Measurements from ENCODE around the gene RRP8. TPM values are rescaled to one million over a fixed set of nuclear protein-coding genes. Genes with fewer than 3 reads are reported as not detected.

Gene RRP8
- total and polyA plus RNA-seq, 10 of the 15 experiments (the other 5 are each of a cell fraction or from before 2014, with no cell fraction given), result 4.7 to 51.2 (median 23.9) TPM

DNA sequence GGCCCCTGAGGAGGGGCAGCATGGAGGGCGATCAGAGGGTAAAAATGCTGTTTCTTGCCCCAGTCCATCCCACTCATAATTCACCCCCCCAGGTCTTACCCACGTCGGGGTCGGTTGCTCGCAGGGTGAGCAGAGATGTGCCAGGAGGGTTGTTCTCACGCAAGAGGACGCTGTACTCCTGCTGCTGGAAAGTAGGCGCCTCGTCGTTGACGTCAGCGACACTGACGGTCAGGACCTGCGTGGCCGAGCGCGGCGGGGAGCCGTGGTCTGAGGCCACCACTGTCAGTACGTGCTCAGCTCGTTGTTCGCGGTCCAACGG is 26.1 kb upstream of the RRP8 start:
- CTCF ChIA-PET, result interaction anchor here (2.3 kb wide), 1 partner anchor 12 kb away, joined by 6 read pairs; no protein-coding TSS in a partner anchor
- SMC1A ChIA-PET (ENCODE audit: uncharacterized antibody, unreplicated experiment), result interaction anchor here (0.7 kb wide), 1 partner anchor 10 kb away, joined by 3 read pairs; the partner anchor contains the start of gene TPP1

DNA sequence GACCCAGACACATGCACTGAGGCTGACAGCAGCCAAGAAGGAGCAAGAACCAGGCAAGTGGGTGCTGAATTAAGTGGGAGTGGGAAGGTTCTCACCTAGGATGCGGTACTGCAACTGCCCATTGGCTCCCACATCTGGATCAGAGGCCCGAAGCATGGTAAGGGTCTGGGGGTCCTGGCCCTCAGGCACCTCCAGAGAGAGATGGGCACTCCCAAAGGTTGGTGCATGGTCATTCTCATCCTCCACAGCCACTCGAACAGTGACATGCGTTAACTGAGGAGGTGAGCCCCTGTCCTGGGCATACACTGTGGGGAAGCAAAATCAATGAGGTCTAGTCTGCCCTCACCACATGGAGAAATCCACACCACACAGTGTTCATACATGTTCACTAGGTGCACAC is 25.1 kb upstream of the RRP8 start:
- SMC1A ChIA-PET (ENCODE audit: uncharacterized antibody, unreplicated experiment), result no interaction called here
- Histone ChIP-seq H3K9ac (ENCODE audit: control insufficient read depth, insufficient read depth, low read length) (no peak overlapping the region), H2AFZ (ENCODE audit: control insufficient read depth, low read depth, low read length) (no peak overlapping the region), H3K36me3 (ENCODE audit: control insufficient read depth in 2 of 2, insufficient read depth in 2 of 2, low read length in 1 of 2) (no peaks in the 10 kb centered on the region), H3K79me2 (ENCODE audit: control insufficient read depth, insufficient read depth, low read length) (no peaks in the 10 kb centered on the region), H3K9me3 (replicated peaks; ENCODE audit: control insufficient read depth, insufficient read depth, low read length) (no peaks in the 10 kb centered on the region), H3K27me3 (replicated peaks in 1 of 2; ENCODE audit: control insufficient read depth in 2 of 2, insufficient read depth in 2 of 2, low read length in 1 of 2) (no peaks in the 10 kb centered on the region), H4K20me1 (ENCODE audit: control insufficient read depth, insufficient read depth) (no peaks in the 10 kb centered on the region), H3K4me1 (ENCODE audit: control insufficient read depth, insufficient read depth, low read length) (peaks cover 9% of the 10 kb centered on the region), H3K27ac (ENCODE audit: control insufficient read depth, insufficient read depth) (no peak overlapping the region), H3K4me3 (no peak overlapping the region), H3K4me2 (ENCODE audit: control insufficient read depth, insufficient read depth) (no peak overlapping the region)
- no peak for DNase-seq (ENCODE audit: low read depth, low spot score)
- POLR2A ChIA-PET, result interaction anchor here (1.8 kb wide), 1 partner anchor 9 kb away, joined by 10 read pairs; the partner anchor contains the start of gene TPP1
- WGBS (ENCODE audit: insufficient coverage, insufficient replicate concordance, low lambda C conversion rate, missing lambda C conversion rate), result 68% methylated on average over 4 of the region's 4 CpGs
- RAD21 ChIA-PET (ENCODE audit: unreplicated experiment), result interaction anchor here (1.5 kb wide), 1 partner anchor 10 kb away, joined by 13 read pairs; the partner anchor contains the start of gene TPP1
- ATAC-seq, result no peak
- CTCF ChIA-PET, result interaction anchor here (1.3 to 2.3 kb wide), 2 partner anchors 10 to 11 kb away, joined by 4 to 6 read pairs; no protein-coding TSS in a partner anchor
- intact Hi-C loops (cut with micrococcal nuclease; ENCODE audit: unreplicated experiment), result no loop called here
- in situ Hi-C loops (cut with MboI), result no loop called here
- no peak for FAIRE-seq
- BruUV-seq (replicated peaks), result no TSS peak
- TF ChIP-seq, protein P1, sequence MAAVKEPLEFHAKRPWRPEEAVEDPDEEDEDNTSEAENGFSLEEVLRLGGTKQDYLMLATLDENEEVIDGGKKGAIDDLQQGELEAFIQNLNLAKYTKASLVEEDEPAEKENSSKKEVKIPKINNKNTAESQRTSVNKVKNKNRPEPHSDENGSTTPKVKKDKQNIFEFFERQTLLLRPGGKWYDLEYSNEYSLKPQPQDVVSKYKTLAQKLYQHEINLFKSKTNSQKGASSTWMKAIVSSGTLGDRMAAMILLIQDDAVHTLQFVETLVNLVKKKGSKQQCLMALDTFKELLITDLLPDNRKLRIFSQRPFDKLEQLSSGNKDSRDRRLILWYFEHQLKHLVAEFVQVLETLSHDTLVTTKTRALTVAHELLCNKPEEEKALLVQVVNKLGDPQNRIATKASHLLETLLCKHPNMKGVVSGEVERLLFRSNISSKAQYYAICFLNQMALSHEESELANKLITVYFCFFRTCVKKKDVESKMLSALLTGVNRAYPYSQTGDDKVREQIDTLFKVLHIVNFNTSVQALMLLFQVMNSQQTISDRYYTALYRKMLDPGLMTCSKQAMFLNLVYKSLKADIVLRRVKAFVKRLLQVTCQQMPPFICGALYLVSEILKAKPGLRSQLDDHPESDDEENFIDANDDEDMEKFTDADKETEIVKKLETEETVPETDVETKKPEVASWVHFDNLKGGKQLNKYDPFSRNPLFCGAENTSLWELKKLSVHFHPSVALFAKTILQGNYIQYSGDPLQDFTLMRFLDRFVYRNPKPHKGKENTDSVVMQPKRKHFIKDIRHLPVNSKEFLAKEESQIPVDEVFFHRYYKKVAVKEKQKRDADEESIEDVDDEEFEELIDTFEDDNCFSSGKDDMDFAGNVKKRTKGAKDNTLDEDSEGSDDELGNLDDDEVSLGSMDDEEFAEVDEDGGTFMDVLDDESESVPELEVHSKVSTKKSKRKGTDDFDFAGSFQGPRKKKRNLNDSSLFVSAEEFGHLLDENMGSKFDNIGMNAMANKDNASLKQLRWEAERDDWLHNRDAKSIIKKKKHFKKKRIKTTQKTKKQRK (IDR thresholded peaks at IDR 0.05; ENCODE audit: low read depth, low read length), result no peak
- TF ChIP-seq, protein P2, sequence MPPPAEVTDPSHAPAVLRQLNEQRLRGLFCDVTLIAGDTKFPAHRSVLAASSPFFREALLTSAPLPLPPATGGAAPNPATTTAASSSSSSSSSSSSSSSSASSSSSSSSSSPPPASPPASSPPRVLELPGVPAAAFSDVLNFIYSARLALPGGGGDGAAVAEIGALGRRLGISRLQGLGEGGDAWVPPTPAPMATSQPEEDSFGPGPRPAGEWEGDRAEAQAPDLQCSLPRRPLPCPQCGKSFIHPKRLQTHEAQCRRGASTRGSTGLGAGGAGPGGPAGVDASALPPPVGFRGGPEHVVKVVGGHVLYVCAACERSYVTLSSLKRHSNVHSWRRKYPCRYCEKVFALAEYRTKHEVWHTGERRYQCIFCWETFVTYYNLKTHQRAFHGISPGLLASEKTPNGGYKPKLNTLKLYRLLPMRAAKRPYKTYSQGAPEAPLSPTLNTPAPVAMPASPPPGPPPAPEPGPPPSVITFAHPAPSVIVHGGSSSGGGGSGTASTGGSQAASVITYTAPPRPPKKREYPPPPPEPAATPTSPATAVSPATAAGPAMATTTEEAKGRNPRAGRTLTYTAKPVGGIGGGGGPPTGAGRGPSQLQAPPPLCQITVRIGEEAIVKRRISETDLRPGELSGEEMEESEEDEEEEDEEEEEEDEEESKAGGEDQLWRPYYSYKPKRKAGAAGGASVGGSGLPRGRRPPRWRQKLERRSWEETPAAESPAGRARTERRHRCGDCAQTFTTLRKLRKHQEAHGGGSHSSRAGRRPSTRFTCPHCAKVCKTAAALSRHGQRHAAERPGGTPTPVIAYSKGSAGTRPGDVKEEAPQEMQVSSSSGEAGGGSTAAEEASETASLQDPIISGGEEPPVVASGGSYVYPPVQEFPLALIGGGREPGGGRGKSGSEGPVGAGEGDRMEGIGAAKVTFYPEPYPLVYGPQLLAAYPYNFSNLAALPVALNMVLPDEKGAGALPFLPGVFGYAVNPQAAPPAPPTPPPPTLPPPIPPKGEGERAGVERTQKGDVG (CRISPR knock-in tag; IDR thresholded peaks at IDR 0.05), result no peak
- TF ChIP-seq EZH2 (IDR thresholded peaks at IDR 0.05; ENCODE audit: borderline replicate concordance, control insufficient read depth, low read depth, low read length), result no peak
- no peak for TF ChIP-seq RAD51 (IDR thresholded peaks at IDR 0.05)
- TF ChIP-seq PML (IDR thresholded peaks at IDR 0.05; ENCODE audit: low read length), result no peak
- TF ChIP-seq SREBF2 (IDR thresholded peaks at IDR 0.05; ENCODE audit: low read length), result no peak
- TF ChIP-seq, protein P3, sequence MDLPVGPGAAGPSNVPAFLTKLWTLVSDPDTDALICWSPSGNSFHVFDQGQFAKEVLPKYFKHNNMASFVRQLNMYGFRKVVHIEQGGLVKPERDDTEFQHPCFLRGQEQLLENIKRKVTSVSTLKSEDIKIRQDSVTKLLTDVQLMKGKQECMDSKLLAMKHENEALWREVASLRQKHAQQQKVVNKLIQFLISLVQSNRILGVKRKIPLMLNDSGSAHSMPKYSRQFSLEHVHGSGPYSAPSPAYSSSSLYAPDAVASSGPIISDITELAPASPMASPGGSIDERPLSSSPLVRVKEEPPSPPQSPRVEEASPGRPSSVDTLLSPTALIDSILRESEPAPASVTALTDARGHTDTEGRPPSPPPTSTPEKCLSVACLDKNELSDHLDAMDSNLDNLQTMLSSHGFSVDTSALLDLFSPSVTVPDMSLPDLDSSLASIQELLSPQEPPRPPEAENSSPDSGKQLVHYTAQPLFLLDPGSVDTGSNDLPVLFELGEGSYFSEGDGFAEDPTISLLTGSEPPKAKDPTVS (IDR thresholded peaks at IDR 0.05; ENCODE audit: low read depth, low read length), result no peak

More for the DNA sequence above, 26.1 kb upstream of the RRP8 start:
- intact Hi-C loops (cut with micrococcal nuclease; ENCODE audit: unreplicated experiment) (no loop called here), in situ Hi-C loops (cut with MboI) (no loop called here)
- BruUV-seq (replicated peaks), result no TSS peak
- DNase-seq (ENCODE audit: low read depth, low spot score) (no peak), FAIRE-seq (no peak), ATAC-seq (no peak)
- Histone ChIP-seq H3K4me1 (ENCODE audit: control insufficient read depth, insufficient read depth, low read length) (peaks cover 9% of the 10 kb centered on the region), H3K27ac (ENCODE audit: control insufficient read depth, insufficient read depth) (no peak overlapping the region), H4K20me1 (ENCODE audit: control insufficient read depth, insufficient read depth) (no peaks in the 10 kb centered on the region), H3K9ac (ENCODE audit: control insufficient read depth, insufficient read depth, low read length) (no peak overlapping the region), H3K9me3 (replicated peaks; ENCODE audit: control insufficient read depth, insufficient read depth, low read length) (no peaks in the 10 kb centered on the region), H3K36me3 (ENCODE audit: control insufficient read depth in 2 of 2, insufficient read depth in 2 of 2, low read length in 1 of 2) (no peaks in the 10 kb centered on the region), H3K4me2 (ENCODE audit: control insufficient read depth, insufficient read depth) (no peak overlapping the region), H3K27me3 (replicated peaks in 1 of 2; ENCODE audit: control insufficient read depth in 2 of 2, insufficient read depth in 2 of 2, low read length in 1 of 2) (no peaks in the 10 kb centered on the region), H3K4me3 (no peak overlapping the region), H3K79me2 (ENCODE audit: control insufficient read depth, insufficient read depth, low read length) (no peaks in the 10 kb centered on the region), H2AFZ (ENCODE audit: control insufficient read depth, low read depth, low read length) (no peak overlapping the region)
- WGBS (ENCODE audit: insufficient coverage, insufficient replicate concordance, low lambda C conversion rate, missing lambda C conversion rate), result 83% methylated on average over 24 of the region's 24 CpGs
- RAD21 ChIA-PET (ENCODE audit: unreplicated experiment), result no interaction called here
- TF ChIP-seq CREM (IDR thresholded peaks at IDR 0.05; ENCODE audit: low read depth), result no peak
- TF ChIP-seq CHD2 (IDR thresholded peaks at IDR 0.05; ENCODE audit: borderline replicate concordance, low read depth, low read length), result no peak
- POLR2A ChIA-PET, result no interaction called here

All from GM12878 (cell line).